Peyer's patch (tissue), 4 donors: ENCODE data around the gene CYP4F11. TPM values are rescaled to one million over a fixed set of nuclear protein-coding genes. Genes with fewer than 3 reads are reported as not detected.

Experiments
- DNase-seq, 3 donors: peaks; one replicate each; pipeline ENCODE4 v3.0.0-alpha.2; 2017 to 2019
- H3K27ac ChIP-seq, 4 donors: fragments of 200-600 bp; sonication (generic); one replicate each; pipeline ENCODE4 v1.5.1; 2016 to 2019
- H3K27me3 ChIP-seq, 2 donors: fragments of 200-600 bp; sonication (generic); one replicate each; pipeline ENCODE4 v1.5.1; 2019
- H3K36me3 ChIP-seq, 3 donors: fragments of 200-600 bp; sonication (generic); one replicate each; pipeline ENCODE4 v1.5.1; 2016 to 2019
- H3K4me1 ChIP-seq, 4 donors: fragments of 200-600 bp; sonication (generic); one replicate each; pipeline ENCODE4 v1.5.1; 2016 to 2019
- H3K4me3 ChIP-seq, 4 donors: fragments of 200-600 bp; sonication (generic); 1 replicate in 3 of 4; 2 replicates in 1 of 4; pipeline ENCODE4 v1.5.1; 2016 to 2019; ENCODE audit warnings: mild to moderate bottlenecking in 1 of 4
- H3K9me3 ChIP-seq, 4 donors: fragments of 200-600 bp; sonication (generic); one replicate each; pipeline ENCODE4 v1.5.1; 2016 to 2019; ENCODE audit warnings: mild to moderate bottlenecking in 1 of 4
- POLR2A ChIP-seq, 2 donors: fragments of 450-650 bp; IDR thresholded peaks; one replicate each; pipeline ENCODE4 v1.5.1; 2017; ENCODE audit warnings: antibody characterized with exemption in 2 of 2, mild to moderate bottlenecking in 2 of 2, moderate library complexity in 2 of 2
- total RNA-seq, 4 donors: library from RNA; depleted of rRNA; stranded (reverse); fragments of >200 nt; gene quantifications; one replicate each; pipeline ENCODE4 v1.1.0, GENCODE V29; 2016
- TF ChIP-seq, protein P1 (sequence below), 6 experiments: fragments of 450-650 bp in 4 of 6; fragments of 200-600 bp in 2 of 6; sonication (generic) in 1 of 6; IDR thresholded peaks; one replicate each; pipeline ENCODE4 v1.5.1; 2017 to 2019; ENCODE audit warnings: antibody characterized with exemption in 6 of 6, mild to moderate bottlenecking in 3 of 6, moderate library complexity in 1 of 6

Gene CYP4F11
- total RNA-seq, 4 donors from 2014 or later: 42.0 to 65.3 (median 49.5) TPM; not detected in 1

DNA sequence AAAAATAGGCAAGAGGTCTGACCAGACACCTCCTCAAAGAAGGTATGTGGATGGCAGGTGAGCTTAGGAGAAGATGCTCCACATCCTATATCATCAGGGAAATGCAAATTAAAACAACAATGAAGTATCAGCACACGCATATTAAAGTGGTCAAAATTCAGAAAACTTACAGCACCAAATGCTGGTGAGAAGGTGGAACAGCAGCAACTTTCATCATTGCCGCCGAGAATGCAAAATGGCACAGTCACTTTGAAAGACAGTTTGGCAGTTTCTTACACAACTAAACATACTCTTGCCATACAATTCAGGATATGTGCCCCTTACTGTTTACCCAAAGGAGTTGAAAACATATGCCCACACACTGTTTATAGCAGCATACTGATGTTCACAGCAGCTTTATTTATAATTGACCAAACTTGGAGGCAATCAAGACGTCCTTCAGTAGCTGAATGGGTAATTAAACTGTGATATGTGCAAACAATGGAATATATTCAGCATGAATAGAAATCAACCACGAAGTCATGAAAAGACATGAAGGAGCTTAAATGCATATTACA is 37.0 kb upstream of the CYP4F11 start:
- no peaks in the 10 kb centered on the region for H3K4me1 ChIP-seq
- no peaks in the 10 kb centered on the region for H3K27me3 ChIP-seq
- no peak overlapping the region for H3K27ac ChIP-seq
- DNase-seq: no peak
- no peak overlapping the region for H3K4me3 ChIP-seq
- no peaks in the 10 kb centered on the region for H3K36me3 ChIP-seq
- no peaks in the 10 kb centered on the region for H3K9me3 ChIP-seq
- no peak for TF ChIP-seq POLR2A (IDR thresholded peaks at IDR 0.05)
- TF ChIP-seq, protein P1, sequence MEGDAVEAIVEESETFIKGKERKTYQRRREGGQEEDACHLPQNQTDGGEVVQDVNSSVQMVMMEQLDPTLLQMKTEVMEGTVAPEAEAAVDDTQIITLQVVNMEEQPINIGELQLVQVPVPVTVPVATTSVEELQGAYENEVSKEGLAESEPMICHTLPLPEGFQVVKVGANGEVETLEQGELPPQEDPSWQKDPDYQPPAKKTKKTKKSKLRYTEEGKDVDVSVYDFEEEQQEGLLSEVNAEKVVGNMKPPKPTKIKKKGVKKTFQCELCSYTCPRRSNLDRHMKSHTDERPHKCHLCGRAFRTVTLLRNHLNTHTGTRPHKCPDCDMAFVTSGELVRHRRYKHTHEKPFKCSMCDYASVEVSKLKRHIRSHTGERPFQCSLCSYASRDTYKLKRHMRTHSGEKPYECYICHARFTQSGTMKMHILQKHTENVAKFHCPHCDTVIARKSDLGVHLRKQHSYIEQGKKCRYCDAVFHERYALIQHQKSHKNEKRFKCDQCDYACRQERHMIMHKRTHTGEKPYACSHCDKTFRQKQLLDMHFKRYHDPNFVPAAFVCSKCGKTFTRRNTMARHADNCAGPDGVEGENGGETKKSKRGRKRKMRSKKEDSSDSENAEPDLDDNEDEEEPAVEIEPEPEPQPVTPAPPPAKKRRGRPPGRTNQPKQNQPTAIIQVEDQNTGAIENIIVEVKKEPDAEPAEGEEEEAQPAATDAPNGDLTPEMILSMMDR (IDR thresholded peaks at IDR 0.05): peak in 2 of 6 experiments; percentile 41 to 49

DNA sequence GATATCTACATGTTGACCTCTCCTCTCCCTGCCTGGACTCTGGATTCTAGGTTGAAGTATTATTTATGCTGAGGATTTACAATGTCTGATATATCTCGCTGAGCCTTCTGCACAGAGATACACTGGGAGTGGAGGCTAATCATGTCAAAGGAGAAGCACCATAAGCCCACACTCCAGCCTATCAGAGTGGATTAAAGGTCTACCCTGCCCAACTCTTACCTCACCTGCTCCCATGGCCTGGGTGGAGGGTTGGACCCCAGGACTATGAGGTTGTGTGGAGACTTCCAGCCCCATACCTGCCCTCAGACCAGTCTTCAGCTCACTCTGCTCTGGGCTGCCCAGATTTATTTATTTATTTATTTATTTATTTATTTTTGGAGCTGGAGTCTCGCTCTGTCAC is 29.9 kb upstream of the CYP4F11 start:
- no peak overlapping the region for H3K4me3 ChIP-seq
- peak in 1 of 3 donors; percentile 58 for DNase-seq

DNA sequence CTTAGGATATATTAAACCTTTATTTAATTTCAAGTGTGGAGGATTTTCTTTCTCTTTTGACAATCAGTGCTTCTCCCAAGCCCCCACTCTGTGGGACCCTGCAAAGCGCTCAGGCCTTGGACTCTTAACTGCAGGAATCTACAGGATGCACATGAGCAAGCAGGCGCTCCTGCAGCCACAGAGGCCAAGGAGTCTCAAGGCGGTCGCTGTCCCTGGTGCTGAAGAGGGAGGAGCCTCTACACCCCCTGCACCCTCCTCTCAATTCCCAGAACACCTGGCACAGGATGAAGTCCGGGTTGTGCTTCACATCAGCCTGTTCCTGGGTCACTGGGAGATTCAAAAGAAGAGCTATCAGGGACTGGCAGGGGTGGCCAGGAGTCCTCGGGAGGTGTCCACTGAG is 28.0 kb upstream of the CYP4F11 start:
- Histone ChIP-seq H3K27me3 (no peaks in the 10 kb centered on the region), H3K9me3 (no peaks in the 10 kb centered on the region), H3K36me3 (no peaks in the 10 kb centered on the region), H3K4me3 (no peak overlapping the region), H3K27ac (no peak overlapping the region), H3K4me1 (peaks cover 0 to 4% (median 0%) of the 10 kb centered on the region in 4 donors)
- TF ChIP-seq, protein P1 (IDR thresholded peaks at IDR 0.05): no peak
- no peak for TF ChIP-seq POLR2A (IDR thresholded peaks at IDR 0.05)
- no peak for DNase-seq

More for the DNA sequence above, 29.9 kb upstream of the CYP4F11 start:
- Histone ChIP-seq H3K36me3 (no peaks in the 10 kb centered on the region), H3K4me1 (peaks cover 0 to 4% (median 0%) of the 10 kb centered on the region in 4 donors), H3K27me3 (no peaks in the 10 kb centered on the region), H3K9me3 (no peaks in the 10 kb centered on the region), H3K27ac (peak overlapping the region in 2 of 4 donors; percentile 66 to 71)
- no peak for TF ChIP-seq POLR2A (IDR thresholded peaks at IDR 0.05)
- TF ChIP-seq, protein P1 (IDR thresholded peaks at IDR 0.05): no peak

DNA sequence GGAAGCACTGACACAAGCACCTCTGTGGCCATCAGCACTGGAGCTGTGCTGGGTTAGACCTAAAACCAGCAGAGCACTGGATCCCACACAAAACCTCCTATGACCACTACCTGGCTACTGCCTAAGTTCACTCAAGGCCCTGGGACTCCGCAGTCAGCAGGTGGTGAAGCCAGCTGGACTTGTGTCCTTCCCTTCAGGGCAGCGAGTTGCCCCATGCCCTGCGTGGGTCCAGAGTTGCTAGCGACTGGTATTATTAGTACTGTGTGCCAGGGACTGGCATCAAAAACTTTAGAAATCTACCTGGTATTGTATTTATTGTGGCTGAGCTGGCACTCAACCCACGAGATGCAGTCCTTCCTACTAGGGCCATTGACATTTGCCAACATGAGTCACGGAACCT is 20.5 kb upstream of the CYP4F11 start:
- no peaks in the 10 kb centered on the region for H3K4me1 ChIP-seq
- TF ChIP-seq, protein P1 (IDR thresholded peaks at IDR 0.05): no peak
- no peak for TF ChIP-seq POLR2A (IDR thresholded peaks at IDR 0.05)
- no peaks in the 10 kb centered on the region for H3K27me3 ChIP-seq
- H3K27ac ChIP-seq: no peak overlapping the region
- H3K9me3 ChIP-seq: no peaks in the 10 kb centered on the region
- H3K36me3 ChIP-seq: no peaks in the 10 kb centered on the region
- no peak for DNase-seq
- H3K4me3 ChIP-seq: no peak overlapping the region

DNA sequence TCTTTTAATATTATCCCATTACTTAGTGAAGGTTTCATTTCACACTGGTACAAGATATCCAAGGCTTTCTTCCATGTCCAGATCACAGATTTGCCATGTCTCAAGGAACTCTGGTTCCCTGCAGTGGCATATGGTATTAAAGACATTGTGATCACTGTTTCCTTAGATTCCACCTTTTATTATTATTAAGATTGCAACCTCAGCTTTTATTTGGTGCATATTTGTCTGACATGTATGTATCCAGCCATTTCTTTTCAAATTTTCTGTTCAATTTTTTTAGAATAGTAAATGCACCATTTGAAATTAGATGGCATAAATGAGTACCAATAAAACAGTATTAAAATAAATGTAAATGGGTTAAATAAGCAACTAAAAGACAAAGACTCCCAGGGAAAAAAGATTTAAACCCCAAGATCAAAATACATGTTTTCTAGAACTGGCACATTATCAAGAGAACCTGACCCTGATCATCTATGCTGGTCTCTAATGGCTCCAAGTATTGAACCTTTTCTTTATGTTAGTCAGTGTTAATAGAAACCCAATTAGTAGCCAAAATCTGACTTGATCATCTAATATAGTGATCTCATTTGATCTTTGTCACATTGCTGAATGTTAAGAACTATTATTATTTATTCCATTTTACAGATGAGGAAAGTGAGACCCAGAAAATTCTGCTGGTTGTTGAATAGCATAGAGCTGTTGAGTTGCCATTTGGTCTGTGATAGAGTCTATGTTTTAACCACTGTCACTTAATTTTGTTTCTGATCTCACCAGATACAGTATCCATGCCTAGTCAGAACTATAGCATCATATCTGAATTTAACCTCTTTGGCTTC is 14.1 kb upstream of the CYP4F11 start, which contains the start of gene OR10H4:
TSS of gene OR10H4 (plus strand) at position 786 of the 836 bp plus-strand sequence. CDS start at position 786, 0 bp downstream.
- Histone ChIP-seq H3K9me3 (peaks cover 0 to 10% (median 2%) of the 10 kb centered on the region in 4 donors), H3K4me3 (no peak within 1 kb of the TSS), H3K36me3 (no peaks in the 10 kb centered on the region)

More for the DNA sequence above, 14.1 kb upstream of the CYP4F11 start, which contains the start of gene OR10H4:
- no peak for TF ChIP-seq POLR2A (IDR thresholded peaks at IDR 0.05)
- TF ChIP-seq, protein P1 (IDR thresholded peaks at IDR 0.05): no peak
- H3K27me3 ChIP-seq: no peaks in the 10 kb centered on the region
- H3K4me1 ChIP-seq: no peaks in the 10 kb centered on the region
- no peak for DNase-seq
- no peak within 1 kb of the TSS for H3K27ac ChIP-seq
